Mucosa of stomach (tissue), 1 donor: ENCODE results near the gene CDH4.
"Not testable (repeated sequence)": the region's sequence is repeated elsewhere in the genome, so short reads cannot be mapped to it uniquely, and the experiment has no call there.

Experiments used
- H3K27me3 ChIP-seq: one replicate; pipeline ENCODE4 v1.7.0; 2013; ENCODE audit warnings: mild to moderate bottlenecking, low read length; ENCODE audit not compliant: control insufficient read depth, insufficient read depth
- H3K36me3 ChIP-seq: one replicate; pipeline ENCODE4 v1.7.0; 2013; ENCODE audit warnings: low read length; ENCODE audit not compliant: control insufficient read depth, insufficient read depth
- H3K4me1 ChIP-seq: one replicate; pipeline ENCODE4 v1.7.0; 2013; ENCODE audit warnings: mild to moderate bottlenecking, low read length; ENCODE audit not compliant: control insufficient read depth, insufficient read depth
- H3K4me3 ChIP-seq: one replicate; pipeline ENCODE4 v1.7.0; 2013; ENCODE audit warnings: low read length
- H3K9ac ChIP-seq: one replicate; pipeline ENCODE4 v1.7.0; 2013; ENCODE audit warnings: mild to moderate bottlenecking, low read length, moderate library complexity
- H3K9me3 ChIP-seq: one replicate; pipeline ENCODE4 v1.7.0; 2013; ENCODE audit warnings: mild to moderate bottlenecking, low read length, moderate library complexity; ENCODE audit not compliant: control insufficient read depth
- donor health status: Pancreatic carcinoma.

Gene CDH4

GRCh38 chr20:61445138-61445537 is 193.1 kb downstream of the CDH4 start:
- no peaks in the 10 kb centered on the region for H3K9me3 ChIP-seq
- no peaks in the 10 kb centered on the region for H3K4me1 ChIP-seq
- H3K36me3 ChIP-seq, result no peaks in the 10 kb centered on the region
- no peaks in the 10 kb centered on the region for H3K27me3 ChIP-seq
- no peak overlapping the region for H3K9ac ChIP-seq
- no peak overlapping the region for H3K4me3 ChIP-seq

- no peak overlapping the region for H3K9ac ChIP-seq
- H3K27me3 ChIP-seq, result no peaks in the 10 kb centered on the region
- no peaks in the 10 kb centered on the region for H3K9me3 ChIP-seq
- H3K36me3 ChIP-seq, result no peaks in the 10 kb centered on the region
- no peak overlapping the region for H3K4me3 ChIP-seq
- H3K4me1 ChIP-seq, result no peaks in the 10 kb centered on the region
Measured at GRCh38 chr20:61445741-61446140, 193.7 kb downstream of the CDH4 start.

GRCh38 chr20:61447952-61448351 is 195.9 kb downstream of the CDH4 start:
- H3K27me3 ChIP-seq, result no peaks in the 10 kb centered on the region
- no peaks in the 10 kb centered on the region for H3K4me1 ChIP-seq
- H3K9me3 ChIP-seq, result no peaks in the 10 kb centered on the region
- no peak overlapping the region for H3K4me3 ChIP-seq
- no peaks in the 10 kb centered on the region for H3K36me3 ChIP-seq
- H3K9ac ChIP-seq, result no peak overlapping the region

GRCh38 chr20:61448386-61448785 is 196.3 kb downstream of the CDH4 start:
- Histone ChIP-seq H3K27me3 (no peaks in the 10 kb centered on the region), H3K4me1 (no peaks in the 10 kb centered on the region), H3K9ac (no peak overlapping the region), H3K9me3 (no peaks in the 10 kb centered on the region), H3K36me3 (no peaks in the 10 kb centered on the region), H3K4me3 (no peak overlapping the region)

DNA sequence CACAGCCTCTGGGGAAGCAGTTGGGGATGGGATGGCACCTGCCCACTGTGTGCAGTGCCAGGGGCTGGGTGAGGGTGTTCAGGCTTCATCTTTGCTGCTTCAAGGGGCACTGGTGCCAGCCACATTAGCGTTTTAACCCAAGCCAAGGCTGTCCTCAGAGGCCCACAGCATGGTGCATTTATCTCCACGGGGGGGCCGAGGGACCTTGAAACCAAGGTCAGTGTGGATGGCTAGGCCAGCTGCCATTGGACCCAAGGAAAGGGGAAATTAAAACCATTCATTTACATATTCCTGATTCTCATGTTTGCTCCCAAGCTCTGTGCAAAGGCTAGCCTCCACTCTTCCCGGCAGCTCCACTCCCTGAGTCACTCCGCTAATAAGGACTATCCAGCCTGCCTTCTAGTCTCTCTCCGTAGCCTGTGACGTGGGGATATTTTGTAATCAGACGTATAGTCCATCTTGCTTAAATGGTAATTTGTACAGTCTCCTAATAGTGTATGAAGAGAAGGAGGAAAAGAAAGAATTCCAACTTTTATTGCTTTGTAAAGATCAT is 197.1 kb downstream of the CDH4 start:
- Histone ChIP-seq H3K4me1 (no peaks in the 10 kb centered on the region), H3K36me3 (no peaks in the 10 kb centered on the region), H3K9me3 (no peaks in the 10 kb centered on the region), H3K9ac (no peak overlapping the region), H3K27me3 (no peaks in the 10 kb centered on the region), H3K4me3 (no peak overlapping the region)

DNA sequence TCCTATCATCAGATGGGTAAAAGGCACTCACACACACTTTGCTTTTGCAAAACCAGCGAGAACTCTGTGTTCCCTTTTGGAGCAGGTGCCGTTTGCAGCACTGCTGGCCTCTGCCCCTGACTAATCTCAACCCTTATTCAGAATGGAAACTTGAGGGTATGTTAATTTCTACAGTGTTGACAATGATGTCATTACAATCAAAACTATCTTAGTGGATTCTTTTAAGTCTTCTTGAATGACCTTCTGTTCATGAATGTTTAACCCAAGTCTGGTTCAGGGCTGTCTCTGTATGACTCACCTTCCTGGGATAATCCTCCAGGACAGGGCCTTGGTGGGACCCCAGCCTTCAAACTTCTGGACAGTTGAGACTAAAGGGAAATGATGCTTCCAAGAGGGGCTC is 197.9 kb downstream of the CDH4 start:
- H3K27me3 ChIP-seq, result no peaks in the 10 kb centered on the region
- no peaks in the 10 kb centered on the region for H3K4me1 ChIP-seq

GRCh38 chr20:61450549-61450948 is 198.5 kb downstream of the CDH4 start:
- Histone ChIP-seq H3K4me1 (no peaks in the 10 kb centered on the region), H3K27me3 (no peaks in the 10 kb centered on the region), H3K4me3 (no peak overlapping the region), H3K9ac (no peak overlapping the region), H3K36me3 (no peaks in the 10 kb centered on the region), H3K9me3 (no peaks in the 10 kb centered on the region)

More for the DNA sequence above, 197.9 kb downstream of the CDH4 start:
- Histone ChIP-seq H3K9me3 (no peaks in the 10 kb centered on the region), H3K36me3 (no peaks in the 10 kb centered on the region), H3K9ac (no peak overlapping the region), H3K4me3 (no peak overlapping the region)

DNA sequence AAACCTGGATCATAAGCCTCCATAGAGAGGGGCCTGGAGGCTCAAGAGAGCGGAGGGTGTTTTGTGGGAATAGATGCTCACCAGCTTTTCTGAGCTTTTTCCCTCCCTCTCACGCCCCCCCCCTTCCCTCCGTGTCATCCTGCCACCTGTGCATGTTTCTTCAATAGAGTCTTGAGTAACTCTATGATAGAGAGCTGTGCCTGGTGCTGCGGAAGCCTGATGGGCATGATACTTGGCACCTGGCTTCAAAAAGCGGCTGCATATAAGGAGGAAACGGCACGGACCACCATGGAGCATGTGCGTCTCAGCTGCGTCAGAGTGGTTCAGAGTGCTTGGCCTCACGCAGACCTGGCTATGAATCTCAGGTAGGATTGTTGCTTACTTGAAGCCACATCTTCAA is 198.9 kb downstream of the CDH4 start:
- Histone ChIP-seq H3K9me3 (no peaks in the 10 kb centered on the region), H3K4me3 (no peak overlapping the region), H3K36me3 (no peaks in the 10 kb centered on the region), H3K9ac (no peak overlapping the region), H3K4me1 (no peaks in the 10 kb centered on the region), H3K27me3 (no peaks in the 10 kb centered on the region)

GRCh38 chr20:61451953-61452352 is 199.9 kb downstream of the CDH4 start:
- H3K9ac ChIP-seq, result no peak overlapping the region
- H3K4me3 ChIP-seq, result no peak overlapping the region
- no peaks in the 10 kb centered on the region for H3K27me3 ChIP-seq
- H3K9me3 ChIP-seq, result no peaks in the 10 kb centered on the region
- H3K4me1 ChIP-seq, result no peaks in the 10 kb centered on the region
- no peaks in the 10 kb centered on the region for H3K36me3 ChIP-seq

- Histone ChIP-seq H3K9me3 (no peaks in the 10 kb centered on the region), H3K4me3 (no peak overlapping the region), H3K27me3 (no peaks in the 10 kb centered on the region), H3K4me1 (no peaks in the 10 kb centered on the region), H3K9ac (no peak overlapping the region), H3K36me3 (no peaks in the 10 kb centered on the region)
Measured at GRCh38 chr20:61453219-61453618, 201.2 kb downstream of the CDH4 start.

GRCh38 chr20:61453623-61454022 is 201.6 kb downstream of the CDH4 start:
- H3K4me1 ChIP-seq, H3K9ac ChIP-seq, H3K27me3 ChIP-seq, H3K36me3 ChIP-seq, H3K9me3 ChIP-seq, H3K4me3 ChIP-seq: not testable (repeated sequence)

- Histone ChIP-seq H3K4me3 (no peak overlapping the region), H3K9me3 (no peaks in the 10 kb centered on the region), H3K9ac (no peak overlapping the region), H3K27me3 (no peaks in the 10 kb centered on the region), H3K36me3 (no peaks in the 10 kb centered on the region), H3K4me1 (no peaks in the 10 kb centered on the region)
Measured at GRCh38 chr20:61454053-61454452, 202.0 kb downstream of the CDH4 start.

- Histone ChIP-seq H3K36me3 (no peaks in the 10 kb centered on the region), H3K27me3 (no peaks in the 10 kb centered on the region), H3K9me3 (no peaks in the 10 kb centered on the region), H3K4me3 (no peak overlapping the region), H3K4me1 (no peaks in the 10 kb centered on the region), H3K9ac (no peak overlapping the region)
Measured at GRCh38 chr20:61455508-61456215, 203.6 kb downstream of the CDH4 start.
